GM20000 (cell line): Measurements from ENCODE around the gene RNU1-2.
"Not testable (repeated sequence)": the region's sequence is repeated elsewhere in the genome, so short reads cannot be mapped to it uniquely, and the experiment has no call there.

Source experiments
- DNase-seq: peaks from one replicate; pipeline ENCODE4 v3.0.0; 2012; ENCODE audit warnings: low spot score
- TF ChIP-seq, protein P1 (sequence below): IDR thresholded peaks from 2 replicates; pipeline ENCODE4 v1.5.1; 2012; ENCODE audit warnings: mild to moderate bottlenecking, control low read depth; ENCODE audit errors: extremely low read depth, missing control alignments

RNU1-2 gene

DNA sequence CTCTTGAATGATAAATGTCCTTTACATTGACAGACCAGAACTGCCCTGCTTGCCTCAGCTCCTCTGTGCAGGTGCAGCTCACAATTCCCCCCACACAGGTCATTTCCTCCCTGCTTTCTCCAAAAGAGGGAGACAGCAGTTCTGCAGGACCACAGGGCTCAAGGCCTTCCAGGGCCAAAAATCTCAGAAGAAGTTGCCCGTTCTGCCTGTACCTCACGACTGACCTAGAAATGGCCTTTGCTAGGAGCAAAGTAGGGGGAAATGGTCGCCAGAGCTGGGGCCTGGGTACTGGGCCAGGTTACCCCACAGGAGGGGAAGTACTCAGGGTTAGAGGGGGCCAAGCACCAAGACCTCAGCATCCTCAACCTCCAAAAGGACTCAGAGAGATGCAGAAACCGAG lies 11.1 kb downstream of the RNU1-2 start:
- TF ChIP-seq, protein P1, sequence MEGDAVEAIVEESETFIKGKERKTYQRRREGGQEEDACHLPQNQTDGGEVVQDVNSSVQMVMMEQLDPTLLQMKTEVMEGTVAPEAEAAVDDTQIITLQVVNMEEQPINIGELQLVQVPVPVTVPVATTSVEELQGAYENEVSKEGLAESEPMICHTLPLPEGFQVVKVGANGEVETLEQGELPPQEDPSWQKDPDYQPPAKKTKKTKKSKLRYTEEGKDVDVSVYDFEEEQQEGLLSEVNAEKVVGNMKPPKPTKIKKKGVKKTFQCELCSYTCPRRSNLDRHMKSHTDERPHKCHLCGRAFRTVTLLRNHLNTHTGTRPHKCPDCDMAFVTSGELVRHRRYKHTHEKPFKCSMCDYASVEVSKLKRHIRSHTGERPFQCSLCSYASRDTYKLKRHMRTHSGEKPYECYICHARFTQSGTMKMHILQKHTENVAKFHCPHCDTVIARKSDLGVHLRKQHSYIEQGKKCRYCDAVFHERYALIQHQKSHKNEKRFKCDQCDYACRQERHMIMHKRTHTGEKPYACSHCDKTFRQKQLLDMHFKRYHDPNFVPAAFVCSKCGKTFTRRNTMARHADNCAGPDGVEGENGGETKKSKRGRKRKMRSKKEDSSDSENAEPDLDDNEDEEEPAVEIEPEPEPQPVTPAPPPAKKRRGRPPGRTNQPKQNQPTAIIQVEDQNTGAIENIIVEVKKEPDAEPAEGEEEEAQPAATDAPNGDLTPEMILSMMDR = no peak

GRCh38 chr1:16907870-16908758 lies 12.3 kb downstream of the RNU1-2 start:
- TF ChIP-seq, protein P1 = no peak
- DNase-seq = no peak

More for the DNA sequence above, 11.1 kb downstream of the RNU1-2 start:
- DNase-seq = no peak

DNA sequence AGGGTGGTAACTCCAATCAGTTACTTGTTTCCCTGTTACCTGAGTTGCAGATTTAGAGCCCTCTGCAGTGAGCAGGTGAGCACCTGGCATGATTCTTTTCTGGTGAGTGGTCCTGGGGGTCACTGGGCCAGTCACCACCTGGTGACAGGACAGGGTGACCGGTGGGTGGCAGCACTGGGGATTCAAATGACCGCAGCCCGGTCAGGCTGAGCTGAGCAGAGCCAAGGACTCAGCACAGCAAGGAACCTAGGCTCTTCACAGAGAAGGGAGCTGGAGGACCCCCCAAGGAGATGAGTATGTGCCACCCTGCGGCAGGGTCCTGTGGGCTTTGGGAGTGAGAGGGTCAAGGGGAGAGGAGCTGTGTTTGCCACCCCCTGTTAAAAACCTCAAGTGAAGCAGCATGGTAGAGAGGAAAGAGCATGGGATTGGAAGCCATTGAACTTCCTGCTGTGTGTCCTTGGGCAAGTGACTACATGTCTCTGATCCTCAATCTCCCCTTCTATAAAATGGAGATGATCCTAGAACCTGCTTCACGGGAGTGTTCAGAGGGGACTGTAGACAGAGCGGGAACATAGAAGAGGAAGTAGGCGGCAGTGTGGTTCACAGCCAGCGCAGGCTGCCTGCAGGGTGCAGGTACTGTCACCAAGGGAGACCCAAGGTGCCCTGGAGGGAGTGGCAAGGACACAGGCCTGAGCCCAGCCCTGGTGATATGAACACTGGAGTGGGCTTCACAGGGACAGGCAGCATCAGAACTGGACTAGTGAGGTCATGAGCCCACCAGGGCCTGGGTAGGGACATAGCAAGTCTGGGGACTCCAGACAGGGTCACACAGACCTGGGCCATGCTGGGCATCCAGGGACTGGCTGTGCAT lies 16.3 kb downstream of the RNU1-2 start:
- not testable (repeated sequence) for DNase-seq

GRCh38 chr1:16912742-16913141 lies 17.0 kb downstream of the RNU1-2 start:
- not testable (repeated sequence) for DNase-seq

DNA sequence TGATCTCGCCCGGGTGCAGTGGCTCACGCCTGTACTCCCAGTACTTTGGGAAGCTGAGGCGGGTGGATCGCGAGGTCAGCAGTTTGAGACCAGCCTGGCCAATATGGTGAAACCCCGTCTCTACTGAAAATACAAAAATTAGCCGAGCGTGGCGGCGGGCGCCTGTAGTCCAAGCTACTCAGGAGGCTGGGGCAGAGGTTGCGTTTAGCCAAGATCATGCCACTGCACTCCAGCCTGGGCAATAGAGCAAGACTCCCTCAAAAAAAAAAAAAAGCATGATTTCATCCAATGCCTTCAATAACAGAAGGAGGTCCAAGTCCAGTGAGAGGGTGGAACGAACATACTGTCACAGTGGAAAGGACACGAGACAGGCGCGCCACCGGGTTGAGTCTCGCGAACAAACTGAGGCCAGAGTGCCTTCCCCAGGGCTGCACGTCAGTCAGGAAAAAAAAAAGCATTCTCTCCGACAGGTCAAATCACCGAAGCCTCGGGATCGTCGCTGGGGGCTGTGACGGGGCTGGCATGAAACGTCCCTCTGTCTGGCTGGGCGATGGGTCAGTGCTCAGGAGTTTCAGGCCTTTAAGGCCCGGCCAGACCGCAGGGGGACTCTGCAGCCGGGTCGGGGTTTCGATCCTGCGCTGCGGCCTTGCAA lies 17.5 kb downstream of the RNU1-2 start:
- TF ChIP-seq, protein P1 = no peak
- no peak for DNase-seq

DNA sequence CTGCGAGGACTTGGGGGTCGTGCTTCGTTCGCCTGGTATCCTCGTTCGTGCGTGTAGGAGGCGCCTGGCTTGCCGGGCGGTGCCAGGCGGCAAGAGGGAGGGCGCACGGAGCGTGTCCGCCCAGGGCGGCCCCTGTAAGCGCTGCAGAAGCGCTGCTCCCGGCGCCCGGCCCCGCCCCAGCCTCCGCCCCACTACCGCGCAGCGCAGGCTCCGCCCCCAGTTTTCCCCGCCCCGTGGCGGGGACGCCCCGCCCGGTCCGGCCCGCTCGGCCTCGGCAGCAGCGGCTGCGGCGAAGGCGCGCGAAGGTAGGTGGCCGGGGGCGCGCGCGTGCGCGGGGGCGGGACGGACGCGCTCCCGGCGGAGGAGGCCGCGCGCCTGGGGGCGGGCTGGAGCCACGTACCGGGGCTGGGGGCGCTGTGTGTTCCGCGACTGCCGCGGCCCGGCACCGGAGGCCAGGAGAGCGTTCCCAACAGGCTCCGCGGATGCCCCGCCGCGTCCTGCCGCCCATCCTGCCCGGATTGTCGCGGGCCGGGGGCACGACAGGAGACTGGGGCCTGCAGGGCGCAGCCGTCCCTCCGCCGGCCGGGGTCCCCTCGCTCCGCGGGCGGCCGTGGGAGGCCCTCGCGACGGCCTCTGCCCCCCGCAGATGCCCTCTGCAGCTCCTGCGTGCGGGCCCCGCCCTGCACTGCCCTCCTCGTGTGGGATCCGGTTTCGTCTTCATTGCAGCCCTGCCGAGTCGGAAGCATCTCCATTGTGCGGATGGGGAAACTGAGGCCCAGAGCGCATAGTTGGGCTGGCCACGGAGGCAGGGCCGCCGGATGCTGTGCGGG lies 18.3 kb downstream of the RNU1-2 start:
- DNase-seq = peak; percentile 99
- TF ChIP-seq, protein P1 = no peak

DNA sequence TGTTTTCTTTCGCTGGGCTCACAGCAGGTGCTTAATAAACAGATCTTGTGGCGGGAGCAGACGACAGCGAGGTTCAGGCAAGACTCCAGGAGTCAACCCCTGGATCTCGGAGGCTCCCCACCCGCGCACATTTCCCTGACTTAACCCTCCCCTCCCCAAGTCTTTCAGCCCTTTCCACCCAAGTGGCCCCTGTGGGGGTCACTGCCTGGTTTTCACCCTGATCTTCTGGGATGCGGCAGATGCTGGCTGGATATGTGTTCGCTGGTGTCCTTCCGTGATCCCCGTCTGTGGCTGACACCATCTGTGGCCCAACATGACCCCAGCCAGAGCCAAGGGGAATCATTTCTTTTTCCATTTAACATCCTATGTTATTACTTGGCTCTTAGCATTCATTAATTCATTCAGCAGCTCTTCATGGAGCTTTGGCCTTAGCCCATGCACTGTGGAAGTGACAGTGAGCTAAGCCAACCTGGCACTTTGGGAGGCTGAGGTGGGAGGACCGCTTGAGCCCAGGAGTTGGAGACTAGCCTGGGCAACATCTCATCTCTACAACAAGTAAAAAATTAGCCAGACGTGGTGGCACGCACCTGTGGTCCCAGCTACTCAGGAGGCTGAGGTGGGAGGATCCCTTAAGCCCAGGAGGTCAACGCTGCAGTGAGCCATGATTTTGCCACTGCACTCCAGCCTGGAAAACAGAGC lies 19.3 kb downstream of the RNU1-2 start:
- peak; percentile 46 for DNase-seq

DNA sequence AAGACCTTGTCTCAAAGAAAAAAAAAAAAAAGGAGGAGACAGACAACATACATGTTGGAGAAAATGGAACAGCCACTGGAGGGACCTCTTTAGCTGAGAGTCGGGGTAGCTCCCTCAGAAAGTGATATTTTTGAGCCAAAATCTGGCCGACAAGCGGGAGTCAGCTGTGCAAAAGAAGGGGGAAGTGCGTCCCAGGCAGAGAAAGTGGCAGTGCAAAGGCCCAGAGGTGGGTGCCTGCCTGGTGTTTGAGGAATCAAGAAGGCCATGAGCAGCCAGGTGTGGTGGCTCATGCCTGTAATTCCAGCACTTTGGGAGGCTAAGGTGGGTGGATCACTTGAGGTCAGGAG lies 19.8 kb downstream of the RNU1-2 start:
- no peak for DNase-seq
- TF ChIP-seq, protein P1 = no peak

DNA sequence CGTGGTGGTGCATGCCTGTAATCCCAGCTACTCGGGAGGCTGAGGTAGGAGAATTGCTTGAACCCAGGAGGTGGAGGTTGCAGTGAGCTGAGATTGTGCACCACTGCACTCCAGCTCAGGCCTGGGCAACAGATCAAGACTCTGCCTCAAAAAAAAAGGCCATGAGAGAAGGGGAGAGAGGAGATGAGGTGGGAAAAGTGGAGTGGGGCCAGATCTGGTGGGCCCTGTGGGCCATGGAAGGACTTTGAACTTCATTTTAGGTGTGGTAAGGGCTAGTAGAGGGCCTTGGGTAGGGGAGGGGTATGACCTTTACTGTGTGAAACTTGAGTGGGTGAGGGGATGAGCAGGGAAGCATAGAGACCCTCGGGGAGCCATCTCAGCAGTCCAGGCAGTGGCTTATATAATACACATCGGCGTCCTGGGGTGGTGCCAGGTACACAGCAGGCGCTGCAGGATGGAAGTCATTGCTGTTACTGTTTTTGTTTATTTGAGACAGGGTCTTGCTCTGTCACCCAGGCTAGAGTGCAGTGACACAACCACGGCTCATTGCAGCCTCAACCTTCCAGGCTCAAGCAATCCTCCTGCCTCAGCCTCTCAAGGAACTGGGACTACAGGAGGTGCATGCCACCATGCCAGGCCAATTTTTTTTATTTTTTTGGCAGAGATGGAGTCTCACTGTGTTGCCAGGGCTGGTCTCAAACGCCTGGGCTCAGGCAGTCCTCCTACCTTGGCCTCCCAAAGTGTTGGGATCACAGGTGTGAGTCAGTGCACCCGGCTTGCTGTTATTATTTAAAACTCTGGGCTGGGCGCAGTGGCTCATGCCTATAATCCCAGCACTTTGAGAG lies 20.5 kb downstream of the RNU1-2 start:
- DNase-seq = not testable (repeated sequence)
